ENCODE results near the gene KCNMA1.

The KCNMA1 gene

GRCh38 chr10:77498829-77499228 is 138.8 kb downstream of the KCNMA1 start:
- Histone ChIP-seq H3K4me2 (ENCODE audit: low read length) (no peak overlapping the region), H3K4me1 (no peaks in the 10 kb centered on the region), H2AFZ (no peak overlapping the region), H3K79me2 (no peaks in the 10 kb centered on the region), H3K27me3 (ENCODE audit: control insufficient read depth, insufficient read depth, low read length) (no peaks in the 10 kb centered on the region), H3K36me3 (ENCODE audit: control insufficient read depth, insufficient read depth, low read length) (no peaks in the 10 kb centered on the region), H3K27ac (no peak overlapping the region), H3K4me3 (ENCODE audit: low read depth, low read length) (no peak overlapping the region), H3K9me3 (ENCODE audit: control insufficient read depth, low read length) (no peaks in the 10 kb centered on the region), H3K9ac (no peak overlapping the region)
- TF ChIP-seq, protein P1, sequence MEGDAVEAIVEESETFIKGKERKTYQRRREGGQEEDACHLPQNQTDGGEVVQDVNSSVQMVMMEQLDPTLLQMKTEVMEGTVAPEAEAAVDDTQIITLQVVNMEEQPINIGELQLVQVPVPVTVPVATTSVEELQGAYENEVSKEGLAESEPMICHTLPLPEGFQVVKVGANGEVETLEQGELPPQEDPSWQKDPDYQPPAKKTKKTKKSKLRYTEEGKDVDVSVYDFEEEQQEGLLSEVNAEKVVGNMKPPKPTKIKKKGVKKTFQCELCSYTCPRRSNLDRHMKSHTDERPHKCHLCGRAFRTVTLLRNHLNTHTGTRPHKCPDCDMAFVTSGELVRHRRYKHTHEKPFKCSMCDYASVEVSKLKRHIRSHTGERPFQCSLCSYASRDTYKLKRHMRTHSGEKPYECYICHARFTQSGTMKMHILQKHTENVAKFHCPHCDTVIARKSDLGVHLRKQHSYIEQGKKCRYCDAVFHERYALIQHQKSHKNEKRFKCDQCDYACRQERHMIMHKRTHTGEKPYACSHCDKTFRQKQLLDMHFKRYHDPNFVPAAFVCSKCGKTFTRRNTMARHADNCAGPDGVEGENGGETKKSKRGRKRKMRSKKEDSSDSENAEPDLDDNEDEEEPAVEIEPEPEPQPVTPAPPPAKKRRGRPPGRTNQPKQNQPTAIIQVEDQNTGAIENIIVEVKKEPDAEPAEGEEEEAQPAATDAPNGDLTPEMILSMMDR (IDR thresholded peaks at IDR 0.05), result no peak

DNA sequence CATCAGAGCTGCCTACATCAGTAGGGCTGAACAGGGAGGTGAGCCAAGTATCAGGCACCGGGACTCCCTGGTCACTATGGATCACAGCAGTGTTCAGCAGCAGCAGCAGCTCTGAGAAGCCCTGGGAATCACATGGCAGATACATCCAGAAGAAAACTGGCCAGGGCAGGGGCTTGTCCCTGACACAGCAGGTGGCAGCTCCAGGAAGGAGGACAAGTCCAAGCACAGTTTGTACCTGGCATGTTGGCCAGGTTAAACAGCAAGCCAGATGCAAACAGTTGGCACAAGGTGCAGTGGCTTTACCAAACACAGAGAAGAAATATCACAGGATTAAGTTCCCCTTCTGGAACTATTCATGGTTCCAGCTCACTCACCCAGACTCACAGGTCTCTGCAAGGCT is 139.4 kb downstream of the KCNMA1 start:
- Histone ChIP-seq H3K27ac (no peak overlapping the region), H3K27me3 (ENCODE audit: control insufficient read depth, insufficient read depth, low read length) (no peaks in the 10 kb centered on the region), H3K4me2 (ENCODE audit: low read length) (no peak overlapping the region), H3K9ac (no peak overlapping the region), H3K4me1 (no peaks in the 10 kb centered on the region), H2AFZ (no peak overlapping the region), H3K4me3 (ENCODE audit: low read depth, low read length) (no peak overlapping the region), H3K79me2 (no peaks in the 10 kb centered on the region), H3K9me3 (ENCODE audit: control insufficient read depth, low read length) (no peaks in the 10 kb centered on the region), H3K36me3 (ENCODE audit: control insufficient read depth, insufficient read depth, low read length) (no peaks in the 10 kb centered on the region)
- TF ChIP-seq, protein P1 (IDR thresholded peaks at IDR 0.05), result no peak

DNA sequence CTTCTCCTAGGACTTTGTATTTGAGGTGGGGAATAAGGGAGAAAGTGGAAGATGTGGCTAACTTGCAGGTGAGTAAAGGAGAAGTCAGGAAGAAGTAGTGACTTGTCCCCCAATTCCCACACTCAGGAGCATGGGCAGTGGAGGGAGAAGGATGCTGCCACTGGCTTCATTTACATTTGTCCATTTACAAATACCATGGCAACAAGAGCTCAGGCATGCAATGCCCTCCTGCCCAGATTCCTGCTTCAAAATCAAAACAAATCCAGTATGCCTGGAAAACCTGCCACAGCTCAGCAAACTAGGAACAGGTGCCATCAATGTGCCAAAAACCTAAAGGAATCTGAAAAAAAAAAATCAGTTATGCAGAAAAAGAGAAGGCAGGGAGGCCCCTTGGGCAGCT is 139.9 kb downstream of the KCNMA1 start:
- Histone ChIP-seq H3K27me3 (ENCODE audit: control insufficient read depth, insufficient read depth, low read length) (no peaks in the 10 kb centered on the region), H3K4me3 (ENCODE audit: low read depth, low read length) (no peak overlapping the region), H3K27ac (no peak overlapping the region), H3K4me2 (ENCODE audit: low read length) (no peak overlapping the region), H3K9me3 (ENCODE audit: control insufficient read depth, low read length) (no peaks in the 10 kb centered on the region), H3K79me2 (no peaks in the 10 kb centered on the region), H3K36me3 (ENCODE audit: control insufficient read depth, insufficient read depth, low read length) (no peaks in the 10 kb centered on the region), H2AFZ (no peak overlapping the region), H3K9ac (no peak overlapping the region), H3K4me1 (no peaks in the 10 kb centered on the region)
- TF ChIP-seq, protein P1 (IDR thresholded peaks at IDR 0.05), result no peak

DNA sequence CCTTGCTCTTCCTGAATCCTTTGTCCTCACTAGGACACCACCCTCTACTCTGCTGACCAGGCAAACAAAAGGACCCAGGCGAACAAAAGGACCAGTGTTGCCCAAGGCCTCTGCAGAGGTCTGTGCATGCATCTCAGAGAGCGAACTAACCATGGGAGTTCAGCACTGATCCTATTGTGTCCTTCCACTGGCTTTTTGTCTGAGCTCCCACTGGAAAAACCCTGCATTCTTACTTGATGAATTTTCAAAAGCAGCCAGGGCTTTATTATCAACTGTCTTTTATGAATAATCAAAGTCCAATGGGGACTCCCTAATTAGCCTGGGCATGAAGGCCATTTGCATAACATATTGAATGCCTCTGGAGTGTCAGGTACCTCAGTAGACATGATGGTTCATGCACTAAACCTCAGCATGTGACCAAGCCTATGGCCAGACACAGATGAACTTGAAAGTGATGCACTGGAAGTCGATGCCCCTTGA is 140.6 kb downstream of the KCNMA1 start:
- Histone ChIP-seq H2AFZ (no peak overlapping the region), H3K9me3 (ENCODE audit: control insufficient read depth, low read length) (no peaks in the 10 kb centered on the region), H3K27ac (no peak overlapping the region), H3K36me3 (ENCODE audit: control insufficient read depth, insufficient read depth, low read length) (no peaks in the 10 kb centered on the region), H3K4me3 (ENCODE audit: low read depth, low read length) (no peak overlapping the region), H3K27me3 (ENCODE audit: control insufficient read depth, insufficient read depth, low read length) (no peaks in the 10 kb centered on the region), H3K9ac (no peak overlapping the region), H3K4me2 (ENCODE audit: low read length) (no peak overlapping the region), H3K79me2 (no peaks in the 10 kb centered on the region), H3K4me1 (no peaks in the 10 kb centered on the region)
- TF ChIP-seq, protein P1 (IDR thresholded peaks at IDR 0.05), result no peak

GRCh38 chr10:77494756-77495541 is 142.7 kb downstream of the KCNMA1 start:
- no peak overlapping the region for H3K4me3 ChIP-seq (ENCODE audit: low read depth, low read length)
- H3K9me3 ChIP-seq (ENCODE audit: control insufficient read depth, low read length), result no peaks in the 10 kb centered on the region
- H3K4me1 ChIP-seq, result no peaks in the 10 kb centered on the region
- no peak overlapping the region for H3K27ac ChIP-seq
- H3K9ac ChIP-seq, result no peak overlapping the region
- H3K79me2 ChIP-seq, result no peaks in the 10 kb centered on the region
- TF ChIP-seq, protein P1 (IDR thresholded peaks at IDR 0.05), result no peak
- no peaks in the 10 kb centered on the region for H3K27me3 ChIP-seq (ENCODE audit: control insufficient read depth, insufficient read depth, low read length)
- H3K36me3 ChIP-seq (ENCODE audit: control insufficient read depth, insufficient read depth, low read length), result no peaks in the 10 kb centered on the region
- no peak overlapping the region for H3K4me2 ChIP-seq (ENCODE audit: low read length)
- H2AFZ ChIP-seq, result no peak overlapping the region

Data from parathyroid adenoma (tissue), 2 donors.